Retinal pigment epithelial cell (primary cell): ENCODE results near the gene PSIP1.
"Not testable (repeated sequence)": the region's sequence is repeated elsewhere in the genome, so short reads cannot be mapped to it uniquely, and the experiment has no call there.

ENCODE experiments used
- DNase-seq: peaks from one replicate; pipeline ENCODE4 v3.0.0-alpha.2; 2010; ENCODE audit warnings: low read depth
- H3K4me3 ChIP-seq: 2 replicates; pipeline ENCODE4 v1.5.1; 2011; ENCODE audit warnings: mild to moderate bottlenecking, low read length, control low read depth, moderate library complexity
- CTCF ChIP-seq: conservative IDR thresholded peaks from 2 replicates; pipeline ENCODE4 v1.5.1; 2011; ENCODE audit warnings: low read depth, low read length, control low read depth, inconsistent platforms

PSIP1 gene

DNA sequence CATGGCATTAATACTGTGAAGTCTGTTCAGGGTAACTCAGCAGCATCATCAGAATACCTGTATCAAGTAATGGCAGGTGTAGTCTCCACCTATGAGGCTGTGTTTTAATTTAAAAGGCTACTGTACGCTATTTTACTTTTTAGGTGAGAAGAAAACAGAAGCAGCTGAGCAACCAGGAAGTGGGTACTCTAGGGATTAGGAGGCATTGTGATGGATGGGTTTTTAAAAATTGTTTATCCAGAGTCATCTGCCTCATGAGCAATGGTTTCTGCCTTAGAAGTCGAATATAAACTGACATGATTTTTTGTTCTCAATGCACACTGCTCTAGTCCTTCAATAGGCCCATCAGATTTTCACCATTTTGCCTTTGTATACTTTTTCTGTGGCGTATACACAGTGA is 42.6 kb downstream of the PSIP1 start:
- no peak for TF ChIP-seq CTCF
- no peak overlapping the region for H3K4me3 ChIP-seq
- no peak for DNase-seq

DNA sequence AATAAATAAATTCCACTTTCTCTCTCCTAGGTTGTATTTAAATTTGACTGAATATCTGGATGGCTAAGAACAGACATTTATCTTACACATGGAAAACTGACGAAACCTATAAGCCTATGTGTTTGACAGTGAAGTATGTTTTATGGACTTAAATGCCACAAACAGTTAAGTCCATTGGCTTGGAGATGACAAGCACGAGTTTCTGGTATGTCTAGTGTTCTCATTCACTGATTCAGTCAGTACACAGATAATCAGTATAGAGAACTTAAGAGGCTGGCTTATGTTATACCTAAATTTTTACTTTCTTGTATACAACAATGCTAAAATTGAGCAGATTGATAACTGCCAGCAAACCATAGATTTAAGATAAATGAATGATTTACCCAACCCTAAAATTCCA is 49.2 kb downstream of the PSIP1 start:
- H3K4me3 ChIP-seq, result no peak overlapping the region

DNA sequence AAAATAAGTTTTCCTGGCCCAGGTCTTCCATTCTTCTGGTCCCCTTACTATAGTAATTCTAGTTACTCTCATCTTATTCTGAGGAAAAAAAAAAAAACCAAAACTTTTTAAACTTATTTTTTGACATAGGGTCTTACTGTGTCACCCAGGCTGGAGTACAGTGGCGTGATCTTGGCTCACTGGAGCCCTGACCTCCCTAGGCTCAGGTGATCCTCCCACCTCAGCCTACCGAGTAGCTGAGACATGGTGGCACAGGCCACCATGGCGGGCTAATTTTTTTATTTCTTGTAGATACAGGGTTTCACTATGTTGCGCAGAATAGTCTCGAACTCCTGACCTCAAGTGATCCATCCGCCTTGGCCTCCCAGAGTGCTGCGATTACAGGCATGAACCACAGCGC is 49.7 kb downstream of the PSIP1 start:
- no peak for TF ChIP-seq CTCF
- no peak overlapping the region for H3K4me3 ChIP-seq
- no peak for DNase-seq

More for the DNA sequence above, 49.2 kb downstream of the PSIP1 start:
- DNase-seq, result no peak
- no peak for TF ChIP-seq CTCF

DNA sequence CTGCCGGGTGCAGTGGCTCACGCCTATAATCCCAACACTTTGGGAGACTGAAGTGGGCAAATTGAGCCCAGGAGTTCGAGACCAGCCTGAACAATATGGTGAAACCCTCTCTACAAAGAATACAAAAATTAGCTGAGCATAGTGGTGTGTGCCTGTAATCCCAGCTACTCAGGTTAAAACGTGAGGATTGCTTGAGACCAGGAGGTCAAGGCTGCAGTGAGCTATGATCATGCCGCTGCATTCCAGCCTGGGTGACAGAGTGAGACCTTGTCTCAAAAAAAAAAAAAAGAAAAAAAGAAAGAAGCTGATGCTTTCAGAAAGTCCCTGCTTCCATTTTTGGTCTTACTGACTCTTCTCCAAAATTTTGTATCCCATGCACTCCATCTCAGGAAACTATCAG is 56.8 kb downstream of the PSIP1 start:
- TF ChIP-seq CTCF, result no peak
- DNase-seq, result no peak
- no peak overlapping the region for H3K4me3 ChIP-seq

GRCh38 chr9:15444141-15444540 is 66.6 kb downstream of the PSIP1 start:
- H3K4me3 ChIP-seq, result no peak overlapping the region
- no peak for TF ChIP-seq CTCF
- no peak for DNase-seq

GRCh38 chr9:15442264-15442663 is 68.5 kb downstream of the PSIP1 start:
- not testable (repeated sequence) for H3K4me3 ChIP-seq, DNase-seq

DNA sequence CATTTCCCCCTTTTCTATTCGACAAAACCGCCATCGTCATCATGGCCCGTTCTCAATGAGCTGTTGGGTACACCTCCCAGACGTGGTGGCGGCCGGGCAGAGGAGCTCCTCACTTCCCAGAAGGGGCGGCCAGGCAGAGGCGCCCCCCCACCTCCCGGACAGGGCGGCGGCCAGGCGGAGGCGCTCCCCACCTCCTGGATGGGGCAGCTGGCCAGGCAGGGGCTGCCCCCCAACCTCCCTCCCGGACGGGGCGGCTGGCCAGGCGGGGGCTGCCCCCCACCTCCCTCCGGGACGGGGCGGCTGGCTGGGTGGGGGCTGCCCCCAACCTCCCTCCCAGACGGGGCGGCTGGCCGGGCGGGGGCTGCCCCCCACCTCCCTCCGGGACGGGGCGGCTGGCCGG is 68.9 kb downstream of the PSIP1 start:
- not testable (repeated sequence) for DNase-seq

DNA sequence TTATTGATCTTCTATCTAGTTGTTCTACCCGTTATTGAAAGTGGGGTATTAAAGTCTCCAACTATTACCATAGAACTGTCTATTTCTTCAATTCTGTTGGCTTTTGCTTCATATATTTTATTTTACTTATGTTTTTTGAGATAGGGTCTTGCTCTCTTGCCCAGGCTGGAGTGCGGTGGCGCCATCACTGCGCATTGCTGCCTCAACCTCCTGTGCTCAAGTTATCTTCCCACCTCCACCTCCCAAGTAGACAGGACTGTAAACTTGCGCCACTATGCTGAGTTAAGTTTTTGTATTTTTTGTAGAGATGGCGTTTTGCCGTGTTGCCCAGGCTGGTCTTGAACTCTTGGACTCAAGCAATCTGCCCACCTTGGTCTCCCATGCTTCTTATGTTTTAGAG is 71.9 kb downstream of the PSIP1 start:
- TF ChIP-seq CTCF, result no peak
- no peak overlapping the region for H3K4me3 ChIP-seq
- DNase-seq, result no peak

More for the DNA sequence above, 68.9 kb downstream of the PSIP1 start:
- not testable (repeated sequence) for H3K4me3 ChIP-seq
